Colonic mucosa (tissue), 4 donors: Measurements from ENCODE around the gene ZNF556. TPM values are rescaled to one million over a fixed set of nuclear protein-coding genes. Genes with fewer than 3 reads are reported as not detected.

ENCODE experiments used
- DNase-seq: peaks from one replicate; pipeline ENCODE4 v3.0.0-alpha.2; 2020
- H3K27ac ChIP-seq: fragments of 200-600 bp; one replicate; pipeline ENCODE4 v1.8.0; 2021
- H3K27me3 ChIP-seq: fragments of 200-600 bp; one replicate; pipeline ENCODE4 v1.8.0; 2021
- H3K36me3 ChIP-seq: fragments of 200-600 bp; one replicate; pipeline ENCODE4 v1.8.0; 2021
- H3K4me1 ChIP-seq: fragments of 200-600 bp; one replicate; pipeline ENCODE4 v1.8.0; 2021; ENCODE audit warnings: mild to moderate bottlenecking
- H3K4me3 ChIP-seq: fragments of 200-600 bp; one replicate; pipeline ENCODE4 v1.8.0; 2021
- H3K9ac ChIP-seq, 2 donors: one replicate each; pipeline ENCODE4 v1.7.0; 2013; ENCODE audit warnings: control low read depth in 2 of 2, low read depth in 2 of 2, low read length in 2 of 2
- H3K9me3 ChIP-seq: fragments of 200-600 bp; one replicate; pipeline ENCODE4 v1.8.0; 2021
- intact Hi-C: fragments of 100-400 bp; cut with DNase I; formaldehyde crosslinking; loops from one replicate; pipeline ENCODE4 v1.14.1; 2022
- total RNA-seq, 2 donors: library from RNA; stranded (reverse); fragmentation: NEBNext Ultra II Directional in 1 of 2; extraction: Animal tissue kit (Norgen Biotek cat#: 25700) in 1 of 2; gene quantifications; one replicate each; pipeline ENCODE4 v1.2.1, GENCODE V29; 2021
- TF ChIP-seq, protein P1 (sequence below): fragments of 200-600 bp; IDR thresholded peaks from one replicate; pipeline ENCODE4 v1.8.0; 2022; ENCODE audit warnings: antibody characterized with exemption, mild to moderate bottlenecking
- donor health status: healthy.
- donor health status: DM: no; HTN: no; CAD: no.
- donor health status: DM: no; HTN: no; CAD: no.

The ZNF556 gene
- total RNA-seq, 2 donors from 2014 or later = 0.22 TPM; not detected in 1

GRCh38 chr19:2840794-2841791 lies 26.0 kb upstream of the ZNF556 start, which contains the start of gene ZNF555:
Gene ZNF555 (plus strand): TSS chr19:2841475. CDS start chr19:2841573, 98 bp downstream.
- Histone ChIP-seq H3K27me3 (no peaks in the 10 kb centered on the region), H3K9me3 (no peaks in the 10 kb centered on the region), H3K27ac (peak within 1 kb of the TSS; percentile 65), H3K4me3 (peak within 1 kb of the TSS; percentile 61), H3K9ac (peak within 1 kb of the TSS; percentile 66 to 90), H3K4me1 (no peaks in the 10 kb centered on the region), H3K36me3 (no peaks in the 10 kb centered on the region)
- DNase-seq = peak; percentile 99
- intact Hi-C loops = no loop called here
- TF ChIP-seq, protein P1, sequence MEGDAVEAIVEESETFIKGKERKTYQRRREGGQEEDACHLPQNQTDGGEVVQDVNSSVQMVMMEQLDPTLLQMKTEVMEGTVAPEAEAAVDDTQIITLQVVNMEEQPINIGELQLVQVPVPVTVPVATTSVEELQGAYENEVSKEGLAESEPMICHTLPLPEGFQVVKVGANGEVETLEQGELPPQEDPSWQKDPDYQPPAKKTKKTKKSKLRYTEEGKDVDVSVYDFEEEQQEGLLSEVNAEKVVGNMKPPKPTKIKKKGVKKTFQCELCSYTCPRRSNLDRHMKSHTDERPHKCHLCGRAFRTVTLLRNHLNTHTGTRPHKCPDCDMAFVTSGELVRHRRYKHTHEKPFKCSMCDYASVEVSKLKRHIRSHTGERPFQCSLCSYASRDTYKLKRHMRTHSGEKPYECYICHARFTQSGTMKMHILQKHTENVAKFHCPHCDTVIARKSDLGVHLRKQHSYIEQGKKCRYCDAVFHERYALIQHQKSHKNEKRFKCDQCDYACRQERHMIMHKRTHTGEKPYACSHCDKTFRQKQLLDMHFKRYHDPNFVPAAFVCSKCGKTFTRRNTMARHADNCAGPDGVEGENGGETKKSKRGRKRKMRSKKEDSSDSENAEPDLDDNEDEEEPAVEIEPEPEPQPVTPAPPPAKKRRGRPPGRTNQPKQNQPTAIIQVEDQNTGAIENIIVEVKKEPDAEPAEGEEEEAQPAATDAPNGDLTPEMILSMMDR = peak; percentile 45

GRCh38 chr19:2841855-2842574 lies 25.1 kb upstream of the ZNF556 start:
- intact Hi-C loops = no loop called here
- no peaks in the 10 kb centered on the region for H3K9me3 ChIP-seq
- peak overlapping the region; percentile 61 for H3K4me3 ChIP-seq
- no peaks in the 10 kb centered on the region for H3K4me1 ChIP-seq
- H3K27me3 ChIP-seq = no peaks in the 10 kb centered on the region
- DNase-seq = no peak
- H3K36me3 ChIP-seq = no peaks in the 10 kb centered on the region
- H3K9ac ChIP-seq = peak overlapping the region; percentile 66 to 90
- TF ChIP-seq, protein P1 = no peak
- peak overlapping the region; percentile 65 for H3K27ac ChIP-seq

GRCh38 chr19:2845107-2845506 lies 22.0 kb upstream of the ZNF556 start:
- no peaks in the 10 kb centered on the region for H3K36me3 ChIP-seq
- no peak for DNase-seq
- no peak overlapping the region for H3K27ac ChIP-seq
- no peaks in the 10 kb centered on the region for H3K27me3 ChIP-seq
- intact Hi-C loops = no loop called here
- no peak overlapping the region for H3K9ac ChIP-seq
- no peaks in the 10 kb centered on the region for H3K4me1 ChIP-seq
- no peaks in the 10 kb centered on the region for H3K9me3 ChIP-seq
- H3K4me3 ChIP-seq = no peak overlapping the region
- TF ChIP-seq, protein P1 = no peak

DNA sequence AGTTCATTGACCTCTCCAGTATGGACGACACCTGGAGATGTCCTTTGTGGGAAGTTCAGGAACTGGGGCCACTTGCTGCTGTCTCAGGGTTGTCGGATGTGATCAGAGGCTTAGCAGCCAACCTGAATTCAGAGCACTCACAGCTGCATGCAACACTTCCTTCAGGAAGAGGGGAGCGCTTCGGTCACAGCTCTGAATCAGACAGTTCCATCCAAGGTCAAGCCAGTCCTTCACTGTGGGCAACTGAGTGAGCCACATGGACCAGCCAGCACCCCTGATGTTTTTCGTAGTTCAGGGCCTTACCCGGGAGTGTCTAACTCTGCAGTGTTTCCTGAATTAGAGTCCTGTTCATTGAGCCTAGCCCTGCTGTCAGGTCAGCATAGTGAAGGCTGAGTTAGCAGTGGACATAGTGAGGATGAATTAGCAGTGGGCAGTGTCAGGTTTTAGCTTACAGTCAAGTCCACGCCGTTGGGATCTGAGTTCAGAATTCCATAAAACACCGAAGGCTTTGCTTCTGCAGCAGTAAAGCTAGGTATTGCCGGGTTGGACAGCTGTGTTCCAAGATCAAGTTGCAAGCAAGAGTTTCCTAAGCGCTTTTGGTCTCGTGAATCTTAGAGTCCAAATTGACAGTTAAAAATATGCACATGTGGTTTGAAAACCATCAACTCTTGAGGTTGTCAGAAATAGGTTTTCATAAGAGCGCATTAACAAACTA lies 20.8 kb upstream of the ZNF556 start:
- no peaks in the 10 kb centered on the region for H3K4me1 ChIP-seq
- no peak for DNase-seq
- TF ChIP-seq, protein P1 = no peak
- no peaks in the 10 kb centered on the region for H3K36me3 ChIP-seq
- no peak overlapping the region for H3K27ac ChIP-seq
- no peaks in the 10 kb centered on the region for H3K27me3 ChIP-seq
- H3K4me3 ChIP-seq = no peak overlapping the region
- H3K9me3 ChIP-seq = no peaks in the 10 kb centered on the region
- H3K9ac ChIP-seq = no peak overlapping the region
- intact Hi-C loops = no loop called here

GRCh38 chr19:2847507-2847906 lies 19.6 kb upstream of the ZNF556 start:
- Histone ChIP-seq H3K9me3 (no peaks in the 10 kb centered on the region), H3K4me3 (no peak overlapping the region), H3K27ac (no peak overlapping the region), H3K36me3 (peaks cover 10% of the 10 kb centered on the region), H3K27me3 (no peaks in the 10 kb centered on the region), H3K9ac (no peak overlapping the region), H3K4me1 (no peaks in the 10 kb centered on the region)
- no peak for DNase-seq
- TF ChIP-seq, protein P1 = no peak
- intact Hi-C loops = no loop called here
